Measurements from ENCODE around the gene PDE2A.

The PDE2A gene

GRCh38 chr11:72673943-72674828, at the start of gene PDE2A:
Gene PDE2A, minus strand, starts transcription at chr11:72674422. Its CDS starts 215 bp downstream, at chr11:72674207.
- no peak for DNase-seq

GRCh38 chr11:72723508-72723907, 49.3 kb upstream of the PDE2A start:
- no peak for DNase-seq

GRCh38 chr11:72722050-72722748, 48.0 kb upstream of the PDE2A start:
- peak; percentile 84 for DNase-seq

GRCh38 chr11:72721689-72722049, 47.4 kb upstream of the PDE2A start:
- DNase-seq, result peak; percentile 47

GRCh38 chr11:72721276-72721675, 47.1 kb upstream of the PDE2A start:
- no peak for DNase-seq

GRCh38 chr11:72720784-72721183, 46.6 kb upstream of the PDE2A start:
- DNase-seq, result no peak

GRCh38 chr11:72720047-72720446, 45.8 kb upstream of the PDE2A start:
- DNase-seq, result no peak

- no peak for DNase-seq
Observed at GRCh38 chr11:72719551-72719950, 45.3 kb upstream of the PDE2A start.

- DNase-seq, result no peak
Observed at GRCh38 chr11:72719144-72719543, 44.9 kb upstream of the PDE2A start.

- no peak for DNase-seq
Observed at GRCh38 chr11:72718101-72718501, 43.9 kb upstream of the PDE2A start.

- no peak for DNase-seq
Observed at GRCh38 chr11:72716788-72717435, 42.7 kb upstream of the PDE2A start.

- no peak for DNase-seq
Observed at GRCh38 chr11:72716290-72716689, 42.1 kb upstream of the PDE2A start.

- DNase-seq, result no peak
Observed at GRCh38 chr11:72712841-72713240, 38.6 kb upstream of the PDE2A start.

- DNase-seq, result no peak
Observed at GRCh38 chr11:72712168-72712751, 38.0 kb upstream of the PDE2A start.

GRCh38 chr11:72711141-72711540, 36.9 kb upstream of the PDE2A start:
- no peak for DNase-seq

GRCh38 chr11:72710278-72710677, 36.1 kb upstream of the PDE2A start:
- no peak for DNase-seq

GRCh38 chr11:72709478-72710238, 35.4 kb upstream of the PDE2A start:
- DNase-seq, result no peak

GRCh38 chr11:72707032-72707431, 32.8 kb upstream of the PDE2A start:
- DNase-seq, result no peak

- no peak for DNase-seq
Observed at GRCh38 chr11:72706579-72706978, 32.4 kb upstream of the PDE2A start.

GRCh38 chr11:72705442-72706365, 31.5 kb upstream of the PDE2A start:
- DNase-seq, result no peak

- DNase-seq, result no peak
Observed at GRCh38 chr11:72704783-72705265, 30.6 kb upstream of the PDE2A start.
